Mesendoderm (in vitro differentiated cells): ENCODE data around the gene DDIAS.
"Not testable (repeated sequence)": the region's sequence is repeated elsewhere in the genome, so short reads cannot be mapped to it uniquely, and the experiment has no call there.

Source experiments
- DNase-seq: peaks from one replicate; pipeline ENCODE4 v3.0.0; 2013
- H2AK5ac ChIP-seq: 2 replicates; pipeline ENCODE4 v1.6.1; 2013; ENCODE audit warnings: low read length, inconsistent platforms
- H2BK120ac ChIP-seq: 2 replicates; pipeline ENCODE4 v1.6.1; 2013; ENCODE audit warnings: low read depth, mild to moderate bottlenecking, low read length, moderate library complexity, mixed read lengths
- H2BK15ac ChIP-seq: replicated peaks from 2 replicates; pipeline ENCODE4 v1.6.1; 2013; ENCODE audit warnings: low read depth, mild to moderate bottlenecking, moderate library complexity
- H2BK5ac ChIP-seq: 2 replicates; pipeline ENCODE4 v1.6.1; 2013; ENCODE audit warnings: low read length, inconsistent platforms
- H3K18ac ChIP-seq: 2 replicates; pipeline ENCODE4 v1.6.1; 2013; ENCODE audit warnings: mild to moderate bottlenecking, low read length, mixed read lengths
- H3K23ac ChIP-seq: one replicate; pipeline ENCODE4 v1.6.1; 2013; ENCODE audit warnings: low read length
- H3K27ac ChIP-seq: 2 replicates; pipeline ENCODE4 v1.5.1; 2013; ENCODE audit warnings: low read depth, mild to moderate bottlenecking, inconsistent platforms, low read length, moderate library complexity
- H3K27me3 ChIP-seq: 2 replicates; pipeline ENCODE4 v1.6.1; 2013; ENCODE audit warnings: low read length, control low read depth, mild to moderate bottlenecking, inconsistent platforms; ENCODE audit not compliant: insufficient read depth, poor library complexity
- H3K36me3 ChIP-seq: 2 replicates; pipeline ENCODE4 v1.6.1; 2013; ENCODE audit warnings: low read length, inconsistent platforms; ENCODE audit not compliant: control insufficient read depth, insufficient read depth
- H3K4ac ChIP-seq: one replicate; pipeline ENCODE4 v1.6.1; 2013; ENCODE audit warnings: low read depth, mild to moderate bottlenecking, low read length, moderate library complexity
- H3K4me1 ChIP-seq: 2 replicates; pipeline ENCODE4 v1.6.1; 2013; ENCODE audit warnings: low read depth, low read length, inconsistent platforms; ENCODE audit not compliant: control insufficient read depth
- H3K4me2 ChIP-seq: 2 replicates; pipeline ENCODE4 v1.6.1; 2013; ENCODE audit warnings: low read length
- H3K4me3 ChIP-seq: 2 replicates; pipeline ENCODE4 v1.5.1; 2013; ENCODE audit warnings: mild to moderate bottlenecking, low read length
- H3K56ac ChIP-seq: one replicate; pipeline ENCODE4 v1.6.1; 2013; ENCODE audit warnings: low read length
- H3K79me1 ChIP-seq: 2 replicates; pipeline ENCODE4 v1.6.1; 2013; ENCODE audit warnings: low read length, inconsistent platforms
- H3K79me2 ChIP-seq: 2 replicates; pipeline ENCODE4 v1.6.1; 2013; ENCODE audit warnings: mild to moderate bottlenecking, low read length; ENCODE audit not compliant: control insufficient read depth, insufficient read depth
- H3K9ac ChIP-seq: 2 replicates; pipeline ENCODE4 v1.6.1; 2013; ENCODE audit warnings: low read length, inconsistent platforms
- H4K5ac ChIP-seq: one replicate; pipeline ENCODE4 v1.6.1; 2013; ENCODE audit warnings: low read length
- H4K8ac ChIP-seq: one replicate; pipeline ENCODE4 v1.6.1; 2013; ENCODE audit warnings: low read depth, mild to moderate bottlenecking, control low read depth, low read length, moderate library complexity
- WGBS: extraction: QIAGEN DNeasy Blood & Tissue Kit; methylation state at CpG from one replicate; pipeline ENCODE4 v1.1.7; 2013; ENCODE audit warnings: low lambda C conversion rate, missing lambda C conversion rate; ENCODE audit not compliant: insufficient coverage; ENCODE audit errors: extremely low coverage; 5-methylcytosine and 5-hydroxymethylcytosine counted together

DDIAS gene

GRCh38 chr11:82950502-82950901 lies 49.0 kb downstream of the DDIAS start:
- not testable (repeated sequence) for H2BK120ac ChIP-seq, H3K27ac ChIP-seq, H4K8ac ChIP-seq, H4K5ac ChIP-seq, H3K4me1 ChIP-seq, H2BK5ac ChIP-seq, H3K4ac ChIP-seq, H3K56ac ChIP-seq, H3K18ac ChIP-seq, H3K4me3 ChIP-seq, H3K23ac ChIP-seq, H3K4me2 ChIP-seq, H3K79me1 ChIP-seq, H2BK15ac ChIP-seq, H3K9ac ChIP-seq, H3K79me2 ChIP-seq, DNase-seq, H3K36me3 ChIP-seq, H3K27me3 ChIP-seq, H2AK5ac ChIP-seq
- WGBS: no CpG with 5 or more reads among the region's 2 CpGs

DNA sequence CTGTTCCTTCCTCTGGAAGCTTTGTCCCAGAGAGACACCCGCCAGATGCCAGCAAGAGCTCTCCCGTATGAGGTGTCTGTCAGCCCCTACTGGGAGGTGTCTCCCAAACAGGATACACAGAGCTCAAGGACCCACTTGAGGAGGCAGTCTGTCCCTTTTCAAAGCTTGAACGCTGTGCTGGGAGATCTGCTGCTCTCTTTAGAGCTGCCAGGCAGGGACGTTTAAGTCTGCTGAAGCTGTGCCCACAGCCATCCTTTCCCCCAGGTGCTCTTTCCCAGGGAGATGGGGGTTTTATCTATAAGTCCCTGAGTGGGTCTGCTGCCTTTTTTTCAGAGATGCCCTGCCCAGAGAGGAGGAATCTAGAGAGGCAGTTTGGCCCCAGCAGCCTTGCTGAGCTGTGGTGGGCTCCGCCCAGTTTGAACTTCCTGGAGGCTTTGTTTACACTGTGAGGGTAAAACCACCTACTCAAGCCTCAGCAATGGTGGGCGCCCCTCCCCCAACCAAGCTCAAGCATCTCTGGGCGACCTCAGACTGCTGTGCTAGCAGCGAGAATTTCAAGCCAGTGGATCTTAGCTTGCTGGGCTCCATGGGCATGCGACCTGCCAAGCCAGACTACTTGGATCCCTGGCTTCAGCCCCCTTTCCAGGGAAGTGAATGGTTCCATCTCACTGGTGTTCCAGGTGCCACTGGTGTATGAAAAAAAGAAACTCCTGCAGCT lies 54.4 kb downstream of the DDIAS start:
- not testable (repeated sequence) for H3K9ac ChIP-seq, H3K23ac ChIP-seq, H3K36me3 ChIP-seq, H3K4ac ChIP-seq, H3K4me3 ChIP-seq, H3K4me2 ChIP-seq, H3K79me2 ChIP-seq, H2BK5ac ChIP-seq, H4K5ac ChIP-seq, H3K27me3 ChIP-seq, H3K4me1 ChIP-seq, H3K79me1 ChIP-seq, H4K8ac ChIP-seq, H2AK5ac ChIP-seq, H2BK15ac ChIP-seq
- peak overlapping the region; percentile 6 for H3K56ac ChIP-seq
- DNase-seq: peak; percentile 71
- no CpG with 5 or more reads among the region's 9 CpGs for WGBS
- peak overlapping the region; percentile 25 for H3K18ac ChIP-seq
- H3K27ac ChIP-seq: peak overlapping the region; percentile 12
- peak overlapping the region; percentile 15 for H2BK120ac ChIP-seq

GRCh38 chr11:82959987-82960778 lies 58.6 kb downstream of the DDIAS start:
- Histone ChIP-seq H4K5ac (no peak overlapping the region), H3K18ac (no peak overlapping the region), H3K23ac (no peak overlapping the region), H3K27me3 (no peaks in the 10 kb centered on the region), H3K4ac (no peak overlapping the region), H3K79me1 (no peaks in the 10 kb centered on the region), H2AK5ac (no peak overlapping the region), H3K4me1 (no peaks in the 10 kb centered on the region), H3K4me3 (no peak overlapping the region), H2BK5ac (no peak overlapping the region), H4K8ac (no peak overlapping the region), H3K27ac (no peak overlapping the region), H2BK15ac (no peak overlapping the region), H3K79me2 (no peaks in the 10 kb centered on the region), H3K4me2 (no peak overlapping the region), H3K36me3 (no peaks in the 10 kb centered on the region), H3K56ac (no peak overlapping the region), H2BK120ac (no peak overlapping the region), H3K9ac (no peak overlapping the region)
- DNase-seq: no peak
- no CpG with 5 or more reads among the region's 5 CpGs for WGBS

DNA sequence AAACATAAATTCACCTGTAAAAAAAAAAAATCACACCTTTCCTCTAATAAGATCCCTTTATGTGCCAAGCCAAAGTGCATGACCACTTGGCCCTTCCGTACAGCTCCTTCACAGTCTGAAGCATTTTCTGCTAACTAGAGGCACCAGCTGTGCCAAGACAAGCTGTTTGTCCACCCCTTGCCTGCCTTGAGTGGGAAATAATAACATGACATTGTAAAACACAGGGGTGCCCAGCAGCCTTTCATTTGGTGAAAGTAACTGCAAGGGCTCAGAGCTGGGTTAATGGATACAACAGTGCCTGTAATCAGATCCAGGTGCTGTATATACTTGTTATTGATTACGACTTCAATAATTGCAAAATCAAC lies 59.2 kb downstream of the DDIAS start:
- Histone ChIP-seq H3K9ac (no peak overlapping the region), H3K79me1 (no peaks in the 10 kb centered on the region), H3K79me2 (no peaks in the 10 kb centered on the region), H4K8ac (no peak overlapping the region), H4K5ac (no peak overlapping the region), H2BK5ac (no peak overlapping the region), H3K4ac (no peak overlapping the region), H3K23ac (no peak overlapping the region), H3K18ac (no peak overlapping the region), H2BK120ac (no peak overlapping the region), H3K27me3 (no peaks in the 10 kb centered on the region), H3K4me2 (no peak overlapping the region), H3K4me1 (no peaks in the 10 kb centered on the region), H3K36me3 (no peaks in the 10 kb centered on the region), H2BK15ac (no peak overlapping the region), H3K27ac (no peak overlapping the region), H3K4me3 (no peak overlapping the region), H3K56ac (no peak overlapping the region), H2AK5ac (no peak overlapping the region)
- DNase-seq: no peak
- WGBS: no CpG with 5 or more reads among the region's 2 CpGs

- not testable (repeated sequence) for H4K8ac ChIP-seq, H3K18ac ChIP-seq, H3K4me1 ChIP-seq, H3K23ac ChIP-seq, H3K4me3 ChIP-seq, H3K4me2 ChIP-seq, H3K27ac ChIP-seq, H2BK15ac ChIP-seq, DNase-seq, H3K79me1 ChIP-seq, H2AK5ac ChIP-seq, H3K4ac ChIP-seq, H2BK120ac ChIP-seq, H3K36me3 ChIP-seq, H3K56ac ChIP-seq, H3K9ac ChIP-seq, H3K27me3 ChIP-seq, H4K5ac ChIP-seq, H3K79me2 ChIP-seq, H2BK5ac ChIP-seq
These were observed 60.5 kb downstream of the DDIAS start for GRCh38 chr11:82962021-82962420.
